ENCODE measurements around the gene DOCK2. TPM values are rescaled to one million over a fixed set of nuclear protein-coding genes. Genes with fewer than 3 reads are reported as not detected.

DOCK2 gene
- polyA plus RNA-seq, 1 of the 3 experiments (the other 2 are of a cell fraction) = 3.8 TPM

- CTCF ChIA-PET = no interaction called here
- no peak for TF ChIP-seq RXRA (IDR thresholded peaks at IDR 0.05; ENCODE audit: borderline replicate concordance, low read depth)
- TF ChIP-seq JUND (IDR thresholded peaks at IDR 0.05) = no peak
- TF ChIP-seq USF1 (IDR thresholded peaks at IDR 0.05; ENCODE audit: borderline replicate concordance, low read depth) = peak; percentile 42
- TF ChIP-seq RCOR1 (IDR thresholded peaks at IDR 0.05; ENCODE audit: low read length) = no peak
- TF ChIP-seq FOSL2 (IDR thresholded peaks at IDR 0.05; ENCODE audit: borderline replicate concordance, low read depth) = peak; percentile 21; the same call in 1 of the 2 replicates
- TF ChIP-seq TAF1 (IDR thresholded peaks at IDR 0.05; ENCODE audit: borderline replicate concordance, low read depth, low read length) = no peak
- H4K20me1 ChIP-seq (ENCODE audit: insufficient read depth) = no peaks in the 10 kb centered on the region
Measured at GRCh38 chr5:169960659-169961058, 323.6 kb downstream of the DOCK2 start.

GRCh38 chr5:169964246-169964645 lies 327.2 kb downstream of the DOCK2 start:
- WGBS (ENCODE audit: low lambda C conversion rate) = 59% methylated on average over 2 of the region's 5 CpGs
- ChIA-PET CTCF (interaction anchor here (1.5 to 10.4 kb wide), 3 partner anchors 9 to 262 kb away, joined by 4 to 95 read pairs (median 8); partner anchors contain the start of gene INSYN2B), POLR2A (no interaction called here)
- Histone ChIP-seq H3K9me2 (no peaks in the 10 kb centered on the region), H3F3A (replicated peaks; ENCODE audit: insufficient read depth) (no peaks in the 10 kb centered on the region), H3K36me3 (replicated peaks in 1 of 2; ENCODE audit: control insufficient read depth in 1 of 2, insufficient read depth in 2 of 2, low read length in 1 of 2) (peaks cover 0 to 34% of the 10 kb centered on the region in 2 experiments), H3K4me2 (no peak overlapping the region), H3K4me3 (ENCODE audit: low read depth in 2 of 2, low read length in 1 of 2) (no peak overlapping the region), H3K4me1 (ENCODE audit: control insufficient read depth in 1 of 2, insufficient read depth in 2 of 2, low read depth in 1 of 2, low read length in 1 of 2) (no peaks in the 10 kb centered on the region), H3K9ac (no peak overlapping the region), H3K27me3 (ENCODE audit: insufficient read depth) (no peaks in the 10 kb centered on the region), H3K9me3 (no peaks in the 10 kb centered on the region), H3K79me2 (ENCODE audit: insufficient read depth) (peaks cover 69% of the 10 kb centered on the region), H4K20me1 (ENCODE audit: insufficient read depth) (no peaks in the 10 kb centered on the region), H3K27ac (ENCODE audit: low read depth in 2 of 2, low read length in 1 of 2) (no peak overlapping the region), H2AFZ (ENCODE audit: low read depth) (no peak overlapping the region)
- no peak for DNase-seq
- TF ChIP-seq MAX (IDR thresholded peaks at IDR 0.05; ENCODE audit: low read depth) (no peak), FOXJ3 (CRISPR knock-in tag; IDR thresholded peaks at IDR 0.05) (no peak), PBX3 (IDR thresholded peaks at IDR 0.05) (no peak), REST (IDR thresholded peaks at IDR 0.05; ENCODE audit: low read depth, low read length) (no peak), TAF1 (IDR thresholded peaks at IDR 0.05; ENCODE audit: borderline replicate concordance, low read depth, low read length) (no peak), EP300 (IDR thresholded peaks at IDR 0.05; ENCODE audit: borderline replicate concordance in 1 of 2, low read depth in 1 of 2, low read length in 1 of 2) (no peak), MXI1 (IDR thresholded peaks at IDR 0.05; ENCODE audit: low read depth, low read length) (no peak), IRF3 (IDR thresholded peaks at IDR 0.05; ENCODE audit: low read depth, low read length) (no peak), RFX5 (IDR thresholded peaks at IDR 0.05; ENCODE audit: low read length) (no peak), USF2 (IDR thresholded peaks at IDR 0.05; ENCODE audit: borderline replicate concordance, low read depth, low read length) (no peak), POLR2AphosphoS5 (IDR thresholded peaks at IDR 0.05; ENCODE audit: low read depth, low read length) (no peak), ELF1 (IDR thresholded peaks at IDR 0.05) (no peak), CTCF (IDR thresholded peaks at IDR 0.05) (no peak)

More at GRCh38 chr5:169960659-169961058, 323.6 kb downstream of the DOCK2 start:
- Histone ChIP-seq H3K4me1 (ENCODE audit: control insufficient read depth in 1 of 2, insufficient read depth in 2 of 2, low read depth in 1 of 2, low read length in 1 of 2) (no peaks in the 10 kb centered on the region), H3K36me3 (replicated peaks in 1 of 2; ENCODE audit: control insufficient read depth in 1 of 2, insufficient read depth in 2 of 2, low read length in 1 of 2) (peaks cover 0 to 37% of the 10 kb centered on the region in 2 experiments), H3K9ac (no peak overlapping the region), H3K9me3 (no peaks in the 10 kb centered on the region), H2AFZ (ENCODE audit: low read depth) (no peak overlapping the region), H3K27ac (ENCODE audit: low read depth in 2 of 2, low read length in 1 of 2) (no peak overlapping the region), H3K27me3 (ENCODE audit: insufficient read depth) (no peaks in the 10 kb centered on the region), H3K4me3 (ENCODE audit: low read depth in 2 of 2, low read length in 1 of 2) (no peak overlapping the region), H3K4me2 (no peak overlapping the region), H3F3A (replicated peaks; ENCODE audit: insufficient read depth) (no peaks in the 10 kb centered on the region), H3K9me2 (no peaks in the 10 kb centered on the region), H3K79me2 (ENCODE audit: insufficient read depth) (peaks cover 57% of the 10 kb centered on the region; the same call in 1 of the 2 replicates)
- WGBS (ENCODE audit: low lambda C conversion rate) = 81% methylated on average over 2 of the region's 2 CpGs
- DNase-seq = no peak
- POLR2A ChIA-PET = no interaction called here

Measured in SK-N-SH (cell line).